Panc1 (cell line): ENCODE results near the gene PTPDC1. TPM values are rescaled to one million over a fixed set of nuclear protein-coding genes. Genes with fewer than 3 reads are reported as not detected.

Source experiments
- ATAC-seq: fragments of 200-7000 bp; cut with Tn5 transposase; 2 replicates; pipeline ENCODE4 v1.9.1; 2020; ENCODE audit warnings: mild to moderate bottlenecking, moderate library complexity
- BruUV-seq: library from RNA; stranded (reverse); fragments of 400-500 nt; replicated peaks from 2 replicates; lab custom pipeline; 2021; lab: Mats Ljungman, UMichigan
- CTCF ChIA-PET: fragments of 300-600 bp; sonication (Branson Sonifier 250); formaldehyde crosslinking; loops from one replicate; lab custom pipeline; 2022; ENCODE audit warnings: antibody characterized with exemption; lab: Charles Lee
- POLR2A ChIA-PET: fragments of 300-600 bp; sonication (Branson Sonifier 250); formaldehyde crosslinking; loops from one replicate; lab custom pipeline; 2022; ENCODE audit warnings: antibody characterized with exemption; lab: Charles Lee
- DNase-seq: peaks from one replicate; pipeline ENCODE4 v3.0.0-alpha.2; 2010; ENCODE audit warnings: low read depth, low spot score
- H3K27ac ChIP-seq: 2 replicates; pipeline ENCODE4 v1.5.1; 2011; ENCODE audit warnings: mild to moderate bottlenecking, low read length, inconsistent platforms
- H3K27me3 ChIP-seq: fragments of 200-500 bp; sonication (Bioruptor generic); 2 replicates; pipeline ENCODE4 v1.6.0; 2014; ENCODE audit warnings: low read length, inconsistent platforms; ENCODE audit not compliant: control insufficient read depth, insufficient read depth
- H3K36me3 ChIP-seq: fragments of 200-500 bp; sonication (Bioruptor generic); 2 replicates; pipeline ENCODE4 v1.5.1; 2014; ENCODE audit warnings: inconsistent platforms, mild to moderate bottlenecking, low read length, moderate library complexity; ENCODE audit not compliant: control insufficient read depth, insufficient read depth
- H3K4me1 ChIP-seq: 2 replicates; pipeline ENCODE4 v1.5.1; 2011; ENCODE audit warnings: inconsistent platforms, mild to moderate bottlenecking, low read length, moderate library complexity; ENCODE audit not compliant: control insufficient read depth, insufficient read depth
- H3K4me3 ChIP-seq, 2 experiments: 2 replicates each; pipeline ENCODE4 v1.5.1; 2011 to 2012; ENCODE audit warnings: low read depth in 2 of 2, low read length in 2 of 2, mild to moderate bottlenecking in 2 of 2, inconsistent platforms in 1 of 2, moderate library complexity in 1 of 2
- H3K9me3 ChIP-seq: fragments of 200-500 bp; sonication (Bioruptor generic); 2 replicates; pipeline ENCODE4 v1.5.1; 2014; ENCODE audit warnings: low read depth, mild to moderate bottlenecking, inconsistent platforms, low read length, moderate library complexity; ENCODE audit not compliant: control insufficient read depth, insufficient read depth
- CTCF ChIP-seq: fragments of 450-650 bp; IDR thresholded peaks from 2 replicates; pipeline ENCODE4 v1.5.1; 2017; ENCODE audit warnings: mild to moderate bottlenecking
- POLR2AphosphoS5 ChIP-seq: IDR thresholded peaks from 2 replicates; pipeline ENCODE4 v1.6.1; 2012; ENCODE audit warnings: mild to moderate bottlenecking, low read depth, low read length, moderate library complexity
- REST ChIP-seq, 2 experiments: IDR thresholded peaks; 2 replicates each; pipeline ENCODE4 v1.6.1; 2011 to 2012; ENCODE audit warnings: low read depth in 2 of 2, control low read depth in 1 of 2, low read length in 1 of 2, mild to moderate bottlenecking in 1 of 2, moderate library complexity in 1 of 2; ENCODE audit not compliant: insufficient read depth in 1 of 2
- SIN3A ChIP-seq: IDR thresholded peaks from 2 replicates; pipeline ENCODE4 v1.6.1; 2012; ENCODE audit warnings: low read depth, mild to moderate bottlenecking, low read length, moderate library complexity, borderline replicate concordance; ENCODE audit not compliant: insufficient read depth
- TCF7L2 ChIP-seq: IDR thresholded peaks from 2 replicates; pipeline ENCODE4 v1.6.1; 2011; ENCODE audit warnings: mild to moderate bottlenecking, low read depth, low read length, inconsistent platforms
- in situ Hi-C: cut with HindIII; loops from 2 replicates; pipeline ENCODE4 v1.10.0; 2016; ENCODE audit warnings: low sequenced_read_pairs, low pct_unique_long_range_greater_than_20kb
- intact Hi-C: fragments of 100-400 bp; cut with micrococcal nuclease; formaldehyde crosslinking; loops from one replicate; pipeline ENCODE4 v1.10.0; 2022; ENCODE audit not compliant: unreplicated experiment
- total RNA-seq: library from RNA; stranded (reverse); gene quantifications from one replicate; pipeline ENCODE4 v1.2.1, GENCODE V29; 2021; ENCODE audit not compliant: unreplicated experiment

The PTPDC1 gene
- total RNA-seq, 1 experiment from 2014 or later: 10.6 TPM

GRCh38 chr9:94150279-94150828, 66.1 kb downstream of the PTPDC1 start:
- H3K27me3 ChIP-seq: no peaks in the 10 kb centered on the region
- ChIA-PET CTCF (no interaction called here), POLR2A (no interaction called here)
- in situ Hi-C loops: no loop called here
- BruUV-seq: no TSS peak
- DNase-seq (no peak), ATAC-seq (no peak)
- H3K27ac ChIP-seq: no peak overlapping the region
- TF ChIP-seq REST (IDR thresholded peaks at IDR 0.05; ENCODE audit: insufficient read depth in 1 of 2, low read depth in 2 of 2, low read length in 1 of 2): no peak
- no peak for TF ChIP-seq SIN3A
- TF ChIP-seq POLR2AphosphoS5: no peak
- no peak for TF ChIP-seq CTCF
- no peak for TF ChIP-seq TCF7L2
- intact Hi-C loops: no loop called here
- H3K4me3 ChIP-seq: no peak overlapping the region
- H3K9me3 ChIP-seq: no peaks in the 10 kb centered on the region
- H3K4me1 ChIP-seq: no peaks in the 10 kb centered on the region
- H3K36me3 ChIP-seq: no peaks in the 10 kb centered on the region

GRCh38 chr9:94150890-94151650, 66.8 kb downstream of the PTPDC1 start:
- ChIA-PET CTCF (no interaction called here), POLR2A (no interaction called here)
- no TSS peak for BruUV-seq
- Histone ChIP-seq H3K9me3 (no peaks in the 10 kb centered on the region), H3K36me3 (no peaks in the 10 kb centered on the region), H3K4me3 (no peak overlapping the region), H3K27me3 (no peaks in the 10 kb centered on the region), H3K27ac (no peak overlapping the region), H3K4me1 (no peaks in the 10 kb centered on the region)
- no peak for TF ChIP-seq POLR2AphosphoS5
- TF ChIP-seq CTCF: no peak
- no peak for TF ChIP-seq TCF7L2
- no peak for TF ChIP-seq SIN3A
- TF ChIP-seq REST (IDR thresholded peaks at IDR 0.05; ENCODE audit: insufficient read depth in 1 of 2, low read depth in 2 of 2, low read length in 1 of 2): no peak
- intact Hi-C loops: no loop called here
- DNase-seq (no peak), ATAC-seq (no peak)
- in situ Hi-C loops: no loop called here
